K562 (cell line): ENCODE results near the gene ADRA2B. TPM values are rescaled to one million over a fixed set of nuclear protein-coding genes. Genes with fewer than 3 reads are reported as not detected.

Experiments
- ATAC-seq: fragments of 200-7000 bp; cut with Tn5 transposase; 3 replicates; pipeline ENCODE4 v1.9.1; 2020; ENCODE audit warnings: moderate library complexity
- BruUV-seq: library from RNA; stranded (reverse); fragments of 400-500 nt; replicated peaks from 2 replicates; lab custom pipeline; 2021; lab: Mats Ljungman, UMichigan
- CTCF ChIA-PET: fragments of 300-600 bp; formaldehyde crosslinking; extraction: SDS; loops from one replicate; lab custom pipeline; 2021; ENCODE audit warnings: low intra/inter-chr PET ratio; lab: Yijun Ruan, JAX
- POLR2A ChIA-PET: fragments of 300-600, 350-650 bp; sonication (Branson Sonifier 250); formaldehyde crosslinking; extraction: SDS; loops from one replicate; lab custom pipeline; 2021; ENCODE audit warnings: antibody characterized with exemption, inconsistent platforms; lab: Yijun Ruan, JAX
- DNase-seq, 4 experiments: peaks; one replicate each; pipeline versions ENCODE4 v3.0.0 to v3.0.0-alpha.2; 2011 to 2018; ENCODE audit warnings: low spot score in 3 of 4, mixed read lengths in 3 of 4; ENCODE audit errors: extremely low read depth in 1 of 4
- FAIRE-seq: peaks from 2 replicates; lab custom pipeline; 2011; peaks lifted over from hg19 to GRCh38; lab: Jason Lieb, UNC
- H2AFZ ChIP-seq: 2 replicates; pipeline ENCODE4 v1.6.0; 2011; ENCODE audit warnings: low read depth, low read length, control low read depth, inconsistent platforms
- H3K27ac ChIP-seq: fragments of 200-600 bp; 3 replicates; pipeline ENCODE4 v1.8.0; 2011; ENCODE audit warnings: low read depth, mild to moderate bottlenecking, control low read depth, inconsistent platforms, low read length, moderate library complexity, mixed read lengths; ENCODE audit errors: extremely low read depth
- H3K27me3 ChIP-seq, 2 experiments: fragments of 300-600 bp in 1 of 2; 2 replicates in 1 of 2; 3 replicates in 1 of 2; pipeline versions ENCODE4 v1.6.0 to v1.8.0; 2011; ENCODE audit warnings: inconsistent platforms in 2 of 2, low read length in 2 of 2, mild to moderate bottlenecking in 1 of 2, mixed read lengths in 1 of 2, moderate library complexity in 1 of 2; ENCODE audit not compliant: control insufficient read depth in 2 of 2, insufficient read depth in 2 of 2
- H3K36me3 ChIP-seq: fragments of 300-600 bp; 3 replicates; pipeline ENCODE4 v1.8.0; 2011; ENCODE audit warnings: mild to moderate bottlenecking, low read length, inconsistent platforms; ENCODE audit not compliant: control insufficient read depth, insufficient read depth
- H3K4me1 ChIP-seq, 2 experiments: fragments of 200-600 bp in 1 of 2; replicated peaks in 1 of 2; 2 replicates in 1 of 2; 3 replicates in 1 of 2; pipeline versions ENCODE4 v1.5.1 to v1.8.0; 2011; ENCODE audit warnings: inconsistent platforms in 2 of 2, low read length in 2 of 2, mild to moderate bottlenecking in 1 of 2, mixed read lengths in 1 of 2, moderate library complexity in 1 of 2; ENCODE audit not compliant: control insufficient read depth in 2 of 2, insufficient read depth in 2 of 2
- H3K4me2 ChIP-seq: 2 replicates; pipeline ENCODE4 v1.6.1; 2011; ENCODE audit warnings: low read length, control low read depth, inconsistent platforms, mixed read lengths; ENCODE audit not compliant: insufficient read depth
- H3K4me3 ChIP-seq: fragments of 200-600 bp; sonication (generic), shearing (Covaris generic); 2 replicates; pipeline ENCODE4 v1.5.1; 2016; ENCODE audit warnings: control low read depth, inconsistent platforms
- H3K79me2 ChIP-seq: fragments of 200-600 bp; 3 replicates; pipeline ENCODE4 v1.8.0; 2011; ENCODE audit warnings: low read length, inconsistent platforms; ENCODE audit not compliant: control insufficient read depth, insufficient read depth
- H3K9ac ChIP-seq, 2 experiments: 2 replicates each; pipeline versions ENCODE4 v1.6.0 to v1.6.1; 2011; ENCODE audit warnings: low read depth in 2 of 2, low read length in 2 of 2, control low read depth in 1 of 2, inconsistent platforms in 1 of 2, mild to moderate bottlenecking in 1 of 2, mixed read lengths in 1 of 2; ENCODE audit not compliant: insufficient read depth in 1 of 2
- H3K9me1 ChIP-seq: one replicate; pipeline ENCODE4 v1.6.0; 2011; ENCODE audit warnings: inconsistent platforms, mild to moderate bottlenecking, low read length, moderate library complexity; ENCODE audit not compliant: control insufficient read depth, insufficient read depth
- H3K9me3 ChIP-seq: replicated peaks from 2 replicates; pipeline ENCODE4 v1.5.1; 2011; ENCODE audit warnings: low read depth, low read length, inconsistent platforms; ENCODE audit not compliant: control insufficient read depth, insufficient read depth
- H4K20me1 ChIP-seq: replicated peaks from 2 replicates; pipeline ENCODE4 v1.6.1; 2011; ENCODE audit warnings: low read length, inconsistent platforms, mixed read lengths; ENCODE audit not compliant: control insufficient read depth, insufficient read depth
- ADNP ChIP-seq: fragments of 200-800 bp; sonication (Bioruptor generic); IDR thresholded peaks from 2 replicates; pipeline ENCODE4 v1.6.1; 2016; ENCODE audit warnings: missing genetic modification characterization, missing compliant biosample characterization
- C11orf30 ChIP-seq: fragments of 450-650 bp; IDR thresholded peaks from 2 replicates; pipeline ENCODE4 v1.6.1; 2016; ENCODE audit warnings: low read depth, mild to moderate bottlenecking
- CBFA2T2 ChIP-seq: fragments of 450-650 bp; conservative IDR thresholded peaks from 2 replicates; pipeline ENCODE4 v1.6.1; 2017; ENCODE audit warnings: mild to moderate bottlenecking
- CREM ChIP-seq: IDR thresholded peaks from 2 replicates; pipeline ENCODE4 v1.6.1; 2014; ENCODE audit warnings: antibody characterized with exemption, low read depth
- ETS2 ChIP-seq: IDR thresholded peaks from 2 replicates; pipeline ENCODE4 v1.6.1; 2016; ENCODE audit warnings: borderline replicate concordance, missing genetic modification characterization, mild to moderate bottlenecking, moderate library complexity, missing compliant biosample characterization; ENCODE audit not compliant: poor library complexity, severe bottlenecking
- FOXP1 ChIP-seq: sonication (generic); formaldehyde crosslinking; IDR thresholded peaks from 2 replicates; pipeline ENCODE4 v1.8.0; 2022; ENCODE audit warnings: mild to moderate bottlenecking, missing genetic modification reagents
- GABPA ChIP-seq: fragments of 200-800 bp; sonication (Bioruptor generic); conservative IDR thresholded peaks from 2 replicates; pipeline ENCODE4 v1.6.1; 2016; ENCODE audit warnings: low read depth, missing genetic modification characterization, missing compliant biosample characterization
- MCM7 ChIP-seq, 2 experiments: fragments of 450-650 bp; IDR thresholded peaks; 2 replicates each; pipeline ENCODE4 v1.6.1; 2016 to 2018
- SRF ChIP-seq, 2 experiments: fragments of 250-450, 450-650 bp in 1 of 2; sonication (Bioruptor Pico) in 1 of 2; sonication (generic) in 1 of 2; formaldehyde crosslinking; IDR thresholded peaks; 2 replicates each; pipeline versions ENCODE4 v1.5.0 to v1.5.1; 2020 to 2022; ENCODE audit warnings: mild to moderate bottlenecking in 1 of 2, missing genetic modification reagents in 1 of 2
- VEZF1 ChIP-seq: fragments of 200-800 bp; sonication (Bioruptor generic); IDR thresholded peaks from 2 replicates; pipeline ENCODE4 v1.6.1; 2017; ENCODE audit warnings: missing genetic modification characterization, missing compliant biosample characterization
- WGBS: fragments of 100-300 bp; shearing (Covaris generic); methylation state at CpG from one replicate; pipeline ENCODE4 v1.1.6; 2016; ENCODE audit warnings: low coverage, mixed read lengths; ENCODE audit not compliant: insufficient coverage; ENCODE audit errors: missing lambda C conversion rate; 5-methylcytosine and 5-hydroxymethylcytosine counted together
- in situ Hi-C: fragments of 300-500 bp; cut with MboI; formaldehyde crosslinking; loops from 4 replicates; pipeline ENCODE4 v1.15.0; 2018; ENCODE audit warnings: inconsistent platforms, mixed read lengths
- intact Hi-C: fragments of 100-400 bp; cut with micrococcal nuclease; formaldehyde crosslinking; loops from 2 replicates; pipeline ENCODE4 v1.14.2; 2022
- polyA plus RNA-seq, 8 experiments: library from polyadenylated mRNA; depleted of rRNA in 4 of 8; stranded (reverse) in 5 of 8; unstranded in 3 of 8; fragments of >200 nt; fragmentation: Nextera tagmentation in 2 of 8; fragmentation: Illumina TruSeq in 1 of 8; extraction: Ambion mirVana in 2 of 8; extraction: Trizol in 1 of 8; gene quantifications; 2 replicates each; pipeline versions ENCODE4 v1.2.1 to v1.2.3, GENCODE V29; 2011 to 2014; ENCODE audit warnings: inconsistent platforms in 1 of 8, missing spikeins in 1 of 8
- total RNA-seq, 7 experiments: library from RNA; depleted of rRNA in 6 of 7; stranded (reverse); fragments of >200 nt in 6 of 7; fragmentation: Illumina TruSeq in 2 of 7; extraction: Trizol in 2 of 7; gene quantifications; 2 replicates each; pipeline versions ENCODE4 v1.2.1 to v1.2.3, GENCODE V29; 2011 to 2021; ENCODE audit warnings: low replicate concordance in 1 of 7
- TF ChIP-seq, protein P1 (sequence below): fragments of 450-650 bp; IDR thresholded peaks from 2 replicates; pipeline ENCODE4 v1.6.1; 2016

ADRA2B gene
- total and polyA plus RNA-seq, 9 of the 15 experiments (the other 6 are each of a cell fraction or from before 2014, with no cell fraction given): not detected

GRCh38 chr2:96146153-96146880 lies 29.9 kb upstream of the ADRA2B start:
- no peak overlapping the region for H3K4me3 ChIP-seq
- ATAC-seq (peak; percentile 28), FAIRE-seq (peak; percentile 60)
- TF ChIP-seq VEZF1 (peak; percentile 46; the same call in 1 of the 2 replicates), FOXP1 (CRISPR knock-in tag) (0 out of 2 replicates have a peak, but pooled peaks have one; percentile 37), CREM (0 out of 2 replicates have a peak, but pooled peaks have one; percentile 23), ADNP (no peak), SRF (CRISPR knock-in tag; IDR thresholded peaks at IDR 0.05) (no peak), GABPA (tag) (peak; percentile 73), MCM7 (IDR thresholded peaks at IDR 0.05) (no peak), ETS2 (tag) (no peak), CBFA2T2 (0 out of 2 replicates have a peak, but pooled peaks have one; percentile 7), C11orf30 (no peak)
- TF ChIP-seq, protein P1, sequence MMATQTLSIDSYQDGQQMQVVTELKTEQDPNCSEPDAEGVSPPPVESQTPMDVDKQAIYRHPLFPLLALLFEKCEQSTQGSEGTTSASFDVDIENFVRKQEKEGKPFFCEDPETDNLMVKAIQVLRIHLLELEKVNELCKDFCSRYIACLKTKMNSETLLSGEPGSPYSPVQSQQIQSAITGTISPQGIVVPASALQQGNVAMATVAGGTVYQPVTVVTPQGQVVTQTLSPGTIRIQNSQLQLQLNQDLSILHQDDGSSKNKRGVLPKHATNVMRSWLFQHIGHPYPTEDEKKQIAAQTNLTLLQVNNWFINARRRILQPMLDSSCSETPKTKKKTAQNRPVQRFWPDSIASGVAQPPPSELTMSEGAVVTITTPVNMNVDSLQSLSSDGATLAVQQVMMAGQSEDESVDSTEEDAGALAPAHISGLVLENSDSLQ: peak; percentile 49

More at GRCh38 chr2:96146153-96146880, 29.9 kb upstream of the ADRA2B start:
- peaks cover 22 to 42% of the 10 kb centered on the region in 2 experiments for H3K4me1 ChIP-seq
- no peak overlapping the region for H3K27ac ChIP-seq
- no peaks in the 10 kb centered on the region for H3K79me2 ChIP-seq
- peak; percentile 35 to 67 (median 54) for DNase-seq
- intact Hi-C loops: no loop called here
- H3K27me3 ChIP-seq: peaks cover 0 to 6% of the 10 kb centered on the region in 2 experiments; a peak in 2 of 5 replicates
- BruUV-seq: no TSS peak
- POLR2A ChIA-PET: no interaction called here
- no peaks in the 10 kb centered on the region for H3K9me3 ChIP-seq
- peak overlapping the region; percentile 73 for H2AFZ ChIP-seq
- H3K9ac ChIP-seq: peak overlapping the region in 1 of 2 experiments; percentile 88; a peak in 2 of 4 replicates
- CTCF ChIA-PET: interaction anchor here (0.9 kb wide), 1 partner anchor 154 kb away, joined by 4 read pairs; no protein-coding TSS in a partner anchor
- in situ Hi-C loops: no loop called here
- H3K4me2 ChIP-seq: 0 out of 2 replicates have a peak overlapping the region, but pooled peaks have one; percentile 6
- WGBS: 17% methylated on average over 11 of the region's 20 CpGs
- no peaks in the 10 kb centered on the region for H4K20me1 ChIP-seq
- H3K9me1 ChIP-seq: no peaks in the 10 kb centered on the region
- no peaks in the 10 kb centered on the region for H3K36me3 ChIP-seq
